GM23338 (cell line): ENCODE results near the gene RNF5. TPM values are rescaled to one million over a fixed set of nuclear protein-coding genes. Genes with fewer than 3 reads are reported as not detected.

Experiments
- ATAC-seq: fragments of 200-7000 bp; cut with Tn5 transposase; 3 replicates; pipeline ENCODE4 v1.9.1; 2020
- DNase-seq: peaks from one replicate; pipeline ENCODE4 v3.0.0-alpha.2; 2015; ENCODE audit warnings: low spot score
- H2AFZ ChIP-seq: fragments of 200-600 bp; sonication (generic); 2 replicates; pipeline ENCODE4 v1.8.0; 2016; ENCODE audit warnings: antibody characterized with exemption, mild to moderate bottlenecking, moderate library complexity
- H3F3A ChIP-seq: fragments of 200-600 bp; sonication (generic); replicated peaks from 2 replicates; pipeline ENCODE4 v1.8.0; 2017; ENCODE audit warnings: antibody characterized with exemption, mixed run types, low read depth
- H3K27ac ChIP-seq: fragments of 200-600 bp; sonication (generic); 2 replicates; pipeline ENCODE4 v1.6.1; 2016; ENCODE audit warnings: low read depth
- H3K27me3 ChIP-seq: fragments of 200-600 bp; sonication (generic); 2 replicates; pipeline ENCODE4 v1.8.0; 2016; ENCODE audit warnings: mild to moderate bottlenecking, mixed run types, moderate library complexity; ENCODE audit not compliant: insufficient read depth
- H3K36me3 ChIP-seq: fragments of 200-600 bp; sonication (generic); 2 replicates; pipeline ENCODE4 v1.8.0; 2016; ENCODE audit warnings: mild to moderate bottlenecking; ENCODE audit not compliant: insufficient read depth
- H3K4me1 ChIP-seq: fragments of 200-600 bp; sonication (generic); 2 replicates; pipeline ENCODE4 v1.8.0; 2016; ENCODE audit warnings: mild to moderate bottlenecking, moderate library complexity; ENCODE audit not compliant: insufficient read depth
- H3K4me2 ChIP-seq: fragments of 200-600 bp; sonication (generic); 2 replicates; pipeline ENCODE4 v1.7.1; 2017; ENCODE audit warnings: mixed run types
- H3K4me3 ChIP-seq: fragments of 200-600 bp; sonication (generic); 2 replicates; pipeline ENCODE4 v1.6.1; 2016; ENCODE audit warnings: mixed run types
- H3K79me2 ChIP-seq: fragments of 200-600 bp; sonication (generic); replicated peaks from 2 replicates; pipeline ENCODE4 v1.8.0; 2017; ENCODE audit warnings: mild to moderate bottlenecking; ENCODE audit not compliant: insufficient read depth
- H3K9me2 ChIP-seq: fragments of 200-600 bp; sonication (generic); 2 replicates; pipeline ENCODE4 v1.8.0; 2017; ENCODE audit not compliant: insufficient read depth
- H4K20me1 ChIP-seq: fragments of 200-600 bp; sonication (generic); replicated peaks from 2 replicates; pipeline ENCODE4 v1.8.0; 2017; ENCODE audit warnings: mild to moderate bottlenecking; ENCODE audit not compliant: insufficient read depth
- H3K27ac Mint-ChIP-seq: 2 replicates; pipeline ENCODE4 v1.8.0; 2020; ENCODE audit warnings: inconsistent platforms, mild to moderate bottlenecking, moderate library complexity, mixed read lengths
- H3K27me3 Mint-ChIP-seq: 3 replicates; pipeline ENCODE4 v1.8.0; 2022; ENCODE audit warnings: low read depth, mild to moderate bottlenecking, moderate library complexity, mixed read lengths, inconsistent platforms; ENCODE audit not compliant: insufficient read depth, poor library complexity
- H3K36me3 Mint-ChIP-seq: 3 replicates; pipeline ENCODE4 v1.8.0; 2021; ENCODE audit warnings: low read depth, mild to moderate bottlenecking, inconsistent platforms, moderate library complexity, mixed read lengths
- H3K4me1 Mint-ChIP-seq: 3 replicates; pipeline ENCODE4 v1.8.0; 2020; ENCODE audit warnings: mild to moderate bottlenecking, inconsistent platforms, mixed read lengths
- H3K4me3 Mint-ChIP-seq: 3 replicates; pipeline ENCODE4 v1.8.0; 2021; ENCODE audit warnings: moderate library complexity, mild to moderate bottlenecking, inconsistent platforms, mixed read lengths
- H3K9me3 Mint-ChIP-seq: 3 replicates; pipeline ENCODE4 v1.8.0; 2020; ENCODE audit warnings: moderate library complexity, mild to moderate bottlenecking, inconsistent platforms, mixed read lengths
- CREB1 ChIP-seq: fragments of 250-450 bp; sonication (Bioruptor Pico); IDR thresholded peaks from 2 replicates; pipeline ENCODE4 v1.5.0; 2020; ENCODE audit warnings: low read depth, mild to moderate bottlenecking, moderate library complexity
- CTCF ChIP-seq, 2 experiments: fragments of 200-600 bp in 1 of 2; sonication (generic) in 1 of 2; conservative IDR thresholded peaks; 2 replicates each; pipeline versions ENCODE4 v1.5.1 to v1.6.1; 2016 to 2017; ENCODE audit warnings: antibody characterized with exemption in 2 of 2, low read depth in 2 of 2, mild to moderate bottlenecking in 2 of 2, moderate library complexity in 1 of 2
- ETS1 ChIP-seq: IDR thresholded peaks from 2 replicates; pipeline ENCODE4 v1.6.1; 2016; ENCODE audit warnings: antibody characterized with exemption
- NANOG ChIP-seq: IDR thresholded peaks from 2 replicates; pipeline ENCODE4 v1.6.1; 2016; ENCODE audit warnings: antibody characterized with exemption, borderline replicate concordance
- REST ChIP-seq: IDR thresholded peaks from one replicate; pipeline ENCODE4 v1.6.1; 2018; ENCODE audit warnings: antibody characterized with exemption; ENCODE audit not compliant: unreplicated experiment
- ZNF462 ChIP-seq: fragments of 250-450 bp; sonication (Bioruptor Pico); IDR thresholded peaks from 2 replicates; pipeline ENCODE4 v1.5.0; 2020; ENCODE audit warnings: mild to moderate bottlenecking, moderate library complexity
- polyA plus RNA-seq: library from polyadenylated mRNA; unstranded; fragments of >200 nt; fragmentation: Nextera tagmentation; extraction: Ambion mirVana; gene quantifications from 2 replicates; pipeline ENCODE4 v1.2.1, GENCODE V29; 2016
- total RNA-seq: library from RNA; depleted of rRNA; stranded (reverse); fragments of >200 nt; shearing (Covaris generic); gene quantifications from 2 replicates; pipeline ENCODE4 v1.2.3, GENCODE V29; 2014

Gene RNF5
- total and polyA plus RNA-seq, 2 experiments from 2014 or later: 119 to 164 TPM

- no peak for TF ChIP-seq CTCF (conservative IDR thresholded peaks at IDR 0.05; ENCODE audit: low read depth in 2 of 2)
- TF ChIP-seq CREB1: no peak
- TF ChIP-seq ZNF462 (CRISPR knock-in tag): no peak
- TF ChIP-seq NANOG: no peak
These were observed 35.4 kb downstream of the RNF5 start (continued) for GRCh38 chr6:32213649-32214048.

- no peak overlapping the region for H3K4me3 Mint-ChIP-seq
- no peak for TF ChIP-seq CREB1
- no peak for TF ChIP-seq REST
- TF ChIP-seq CTCF (conservative IDR thresholded peaks at IDR 0.05; ENCODE audit: low read depth in 2 of 2): no peak
- no peak for TF ChIP-seq ETS1
These were observed 35.9 kb downstream of the RNF5 start for GRCh38 chr6:32214126-32214525.

More at GRCh38 chr6:32214126-32214525, 35.9 kb downstream of the RNF5 start:
- Histone ChIP-seq H3K4me2 (no peak overlapping the region), H3K9me2 (0 out of 2 replicates have a peak, but pooled peaks cover 3% of the 10 kb centered on the region), H3K27me3 (no peaks in the 10 kb centered on the region), H2AFZ (no peak overlapping the region), H4K20me1 (no peaks in the 10 kb centered on the region), H3K79me2 (no peaks in the 10 kb centered on the region), H3K27ac (no peak overlapping the region), H3K36me3 (no peaks in the 10 kb centered on the region), H3K4me1 (no peaks in the 10 kb centered on the region), H3F3A (no peaks in the 10 kb centered on the region), H3K4me3 (no peak overlapping the region)
- peaks cover 12% of the 10 kb centered on the region for H3K27me3 Mint-ChIP-seq
- no peak for ATAC-seq
- no peaks in the 10 kb centered on the region for H3K36me3 Mint-ChIP-seq
- no peaks in the 10 kb centered on the region; the same call in 2 of the 3 replicates for H3K9me3 Mint-ChIP-seq
- no peak for DNase-seq
- H3K4me1 Mint-ChIP-seq: no peaks in the 10 kb centered on the region
- H3K27ac Mint-ChIP-seq: no peak overlapping the region
